SK-N-SH treated with all-trans-retinoic acid at 6 μM for 48 hours (cell line): ENCODE measurements around the gene APC2.
"Not testable (repeated sequence)": the region's sequence is repeated elsewhere in the genome, so short reads cannot be mapped to it uniquely, and the experiment has no call there.

ENCODE experiments used
- GLIS3 ChIP-seq: fragments of 250-450 bp; sonication (Bioruptor Pico); IDR thresholded peaks from 2 replicates; pipeline ENCODE4 v1.5.0; 2020; ENCODE audit warnings: mild to moderate bottlenecking, moderate library complexity
- SNAI2 ChIP-seq: fragments of 250-450 bp; sonication (Bioruptor Pico); IDR thresholded peaks from 2 replicates; pipeline ENCODE4 v1.5.0; 2020; ENCODE audit warnings: mild to moderate bottlenecking, moderate library complexity
- TOX ChIP-seq: fragments of 250-450 bp; sonication (Bioruptor Pico); IDR thresholded peaks from 2 replicates; pipeline ENCODE4 v1.8.0; 2021; ENCODE audit warnings: mild to moderate bottlenecking, moderate library complexity, borderline replicate concordance
- ZFP3 ChIP-seq: fragments of 250-450 bp; sonication (Bioruptor Pico); IDR thresholded peaks from 2 replicates; pipeline ENCODE4 v1.5.0; 2020; ENCODE audit warnings: mild to moderate bottlenecking, moderate library complexity

GRCh38 chr19:1439525-1440417 lies 10.2 kb upstream of the APC2 start:
- not testable (repeated sequence) for TF ChIP-seq TOX; GLIS3 (CRISPR knock-in tag); ZFP3 (CRISPR knock-in tag); SNAI2 (CRISPR knock-in tag)
